HG02870 (cell line): ENCODE results near the gene TMPRSS4.

ENCODE experiments used
- ATAC-seq: cut with Tn5 transposase; IDR thresholded peaks from one replicate; pipeline ENCODE4 v1.9.1; 2021; ENCODE audit warnings: mild to moderate bottlenecking, moderate library complexity; ENCODE audit not compliant: unreplicated experiment

The TMPRSS4 gene

DNA sequence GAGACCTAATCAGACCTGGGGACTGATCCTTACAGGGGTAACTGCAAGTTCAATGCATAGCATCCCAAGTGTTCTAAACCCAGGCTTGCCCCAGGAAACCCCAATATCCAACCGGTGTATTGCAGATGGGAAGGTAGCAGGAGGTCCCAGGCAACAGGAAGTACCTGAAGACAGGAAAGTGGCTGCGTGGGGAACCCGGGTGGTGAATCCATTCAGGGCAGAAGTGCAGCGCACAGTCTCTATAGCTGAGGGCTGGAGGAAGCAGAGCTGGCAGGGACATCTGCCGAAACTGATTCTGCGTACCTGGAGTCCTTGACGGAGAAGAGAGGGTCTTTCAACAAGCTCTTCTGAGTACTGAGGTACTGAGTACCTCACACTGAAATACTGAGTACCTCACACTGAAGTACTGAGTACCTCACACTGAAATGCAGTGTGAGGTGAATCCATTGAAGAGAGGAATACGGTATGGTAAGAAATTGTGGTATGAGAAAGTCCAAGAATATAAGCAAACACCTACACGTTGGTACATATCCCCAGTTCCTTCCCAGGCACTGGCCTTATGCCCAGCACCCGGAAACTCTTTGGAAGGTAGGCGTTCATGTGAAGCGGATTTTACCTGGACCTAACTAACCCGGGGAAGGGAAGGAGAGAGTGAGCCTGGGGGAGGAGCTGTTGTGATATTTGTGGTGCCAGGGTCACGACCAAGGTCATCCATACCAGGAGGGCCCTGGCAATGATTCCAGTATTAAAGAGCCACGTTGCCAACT lies 55.7 kb downstream of the TMPRSS4 start:
- no peak for ATAC-seq

DNA sequence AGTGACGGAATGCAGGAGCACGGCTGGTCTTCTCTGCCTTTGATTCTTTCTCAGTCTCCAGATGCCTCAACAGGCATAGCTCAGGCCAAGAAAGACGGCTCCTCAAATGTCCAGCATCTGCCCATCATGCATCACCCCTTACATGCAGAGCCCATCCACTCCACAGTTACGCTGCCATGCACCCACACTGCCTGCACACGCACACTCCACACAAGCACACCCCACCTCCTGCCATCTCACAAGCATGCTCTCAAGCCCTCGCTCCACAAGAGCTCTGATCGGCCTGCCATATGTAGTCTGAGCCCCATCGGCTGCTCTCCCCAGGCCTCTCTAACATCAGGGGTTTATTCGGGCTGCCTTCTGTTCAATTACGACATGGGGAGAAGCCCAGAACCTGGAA lies 56.9 kb downstream of the TMPRSS4 start:
- ATAC-seq = no peak

DNA sequence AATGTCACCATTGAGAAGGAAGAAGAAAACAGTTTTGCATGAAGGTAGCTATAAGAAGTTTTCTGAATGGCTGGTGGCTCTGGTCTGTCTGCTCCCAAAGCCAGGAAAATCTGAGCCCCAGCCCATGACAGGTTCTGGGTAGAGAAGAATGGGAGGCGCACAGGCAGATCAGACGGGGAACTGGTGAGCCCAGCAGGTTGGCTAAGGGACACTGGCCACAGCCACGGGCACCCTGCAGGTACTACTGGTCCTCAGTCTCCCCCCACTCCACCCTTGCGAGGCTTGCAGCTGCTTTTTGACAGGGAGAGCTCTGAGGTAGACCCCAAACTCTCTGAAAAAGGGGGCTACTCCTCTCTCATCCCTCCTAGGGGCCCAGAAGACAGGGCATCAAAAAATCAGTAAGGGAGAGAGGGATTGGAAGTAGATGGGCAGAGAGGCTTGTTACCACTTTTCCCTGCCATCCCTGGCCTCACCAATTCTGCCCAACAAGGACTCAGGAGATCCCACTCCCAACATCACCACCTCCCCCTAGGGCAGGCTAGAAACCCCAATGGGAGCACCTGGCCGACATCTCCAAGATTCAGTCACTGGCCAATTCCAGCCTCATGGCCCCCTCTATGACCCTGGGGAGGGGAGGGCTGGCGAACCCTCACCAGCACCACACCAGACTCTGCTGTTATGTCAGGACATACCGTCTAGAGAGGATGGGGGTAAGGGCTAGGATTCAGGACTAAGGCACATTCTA lies 58.3 kb downstream of the TMPRSS4 start:
- ATAC-seq = no peak

DNA sequence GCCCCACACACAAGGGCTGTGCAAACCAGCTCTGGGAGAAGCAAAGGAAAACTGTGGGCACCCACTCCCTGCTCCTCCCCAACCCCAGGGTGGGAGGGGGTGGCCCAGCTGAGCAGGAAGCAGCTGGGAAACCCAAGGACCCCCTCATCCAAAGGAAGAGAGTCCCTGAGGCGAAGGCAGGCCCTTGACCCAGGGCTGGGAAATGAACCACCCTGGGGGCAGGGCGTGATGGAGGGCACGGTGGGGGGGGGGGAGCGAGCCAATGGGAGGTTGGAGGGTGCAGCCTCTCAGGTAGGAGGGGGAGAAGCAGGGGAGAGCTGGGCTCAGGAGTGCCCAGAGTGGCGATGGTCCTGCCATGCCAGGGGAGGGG lies 58.9 kb downstream of the TMPRSS4 start:
- no peak for ATAC-seq

DNA sequence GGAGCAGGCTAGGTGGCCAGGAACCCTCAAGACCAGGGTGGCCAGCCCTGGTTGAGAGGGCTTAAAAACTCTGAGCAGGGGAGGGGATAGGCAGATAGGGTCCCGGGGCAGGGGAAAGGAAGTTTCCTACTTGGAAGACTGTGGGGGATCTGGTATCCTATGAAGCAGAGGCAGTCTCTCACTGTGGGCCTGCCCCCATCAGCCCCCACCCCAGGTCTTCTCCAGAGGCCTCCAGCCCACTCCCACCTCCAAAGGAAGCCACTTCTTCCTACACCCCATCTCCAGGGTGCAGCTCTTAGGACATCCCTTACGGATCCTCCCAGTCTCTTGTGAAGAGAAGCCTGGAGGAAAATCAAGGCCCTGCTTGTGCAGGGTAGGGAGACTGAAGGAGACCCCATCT lies 59.5 kb downstream of the TMPRSS4 start:
- no peak for ATAC-seq

DNA sequence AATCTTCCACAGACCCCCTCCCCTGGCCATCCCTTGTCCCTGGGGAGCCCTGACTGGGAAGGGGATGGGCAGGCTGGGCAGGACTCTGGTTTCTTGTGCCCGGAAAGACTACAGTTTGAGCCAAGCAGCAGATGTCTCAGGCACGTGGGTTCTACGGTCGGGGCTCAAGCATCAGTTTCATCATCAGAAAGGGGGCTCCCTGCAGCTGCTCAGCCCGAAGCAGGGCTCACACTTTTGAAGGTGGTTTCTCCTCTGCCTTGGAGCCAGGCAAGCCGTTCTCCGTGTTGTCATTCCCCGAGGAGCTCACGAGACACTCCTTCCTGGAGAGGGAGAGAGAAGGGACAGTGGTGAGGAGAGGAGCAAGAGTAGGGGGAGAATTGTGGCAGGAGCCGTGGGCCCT lies 59.9 kb downstream of the TMPRSS4 start:
- ATAC-seq = no peak

- ATAC-seq = no peak
Measured at GRCh38 chr11:118138839-118139420, 62.1 kb downstream of the TMPRSS4 start.

GRCh38 chr11:118139578-118139977 lies 62.7 kb downstream of the TMPRSS4 start:
- no peak for ATAC-seq

DNA sequence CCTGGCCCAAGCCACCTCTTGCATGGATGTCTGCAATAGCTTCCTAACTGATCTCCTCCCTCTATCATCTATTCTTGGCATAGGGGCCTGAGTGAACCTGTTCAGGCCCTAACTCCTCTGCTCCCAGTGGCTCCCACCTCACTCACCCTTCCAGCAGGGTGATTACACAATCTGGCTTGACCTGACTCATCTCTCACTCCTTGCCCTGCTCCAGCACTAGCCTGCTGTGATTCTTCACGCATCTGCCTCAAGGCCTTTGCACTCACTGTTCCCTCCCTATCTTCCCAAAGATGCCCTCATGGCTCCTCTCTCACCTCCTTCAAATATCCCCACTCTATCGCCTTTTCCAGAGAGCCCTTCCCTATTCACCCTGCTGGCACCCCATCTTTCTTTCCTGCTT lies 65.2 kb downstream of the TMPRSS4 start:
- ATAC-seq = no peak

- no peak for ATAC-seq
Measured at GRCh38 chr11:118142809-118143208, 65.9 kb downstream of the TMPRSS4 start.

GRCh38 chr11:118143661-118144185 lies 66.8 kb downstream of the TMPRSS4 start:
- no peak for ATAC-seq

DNA sequence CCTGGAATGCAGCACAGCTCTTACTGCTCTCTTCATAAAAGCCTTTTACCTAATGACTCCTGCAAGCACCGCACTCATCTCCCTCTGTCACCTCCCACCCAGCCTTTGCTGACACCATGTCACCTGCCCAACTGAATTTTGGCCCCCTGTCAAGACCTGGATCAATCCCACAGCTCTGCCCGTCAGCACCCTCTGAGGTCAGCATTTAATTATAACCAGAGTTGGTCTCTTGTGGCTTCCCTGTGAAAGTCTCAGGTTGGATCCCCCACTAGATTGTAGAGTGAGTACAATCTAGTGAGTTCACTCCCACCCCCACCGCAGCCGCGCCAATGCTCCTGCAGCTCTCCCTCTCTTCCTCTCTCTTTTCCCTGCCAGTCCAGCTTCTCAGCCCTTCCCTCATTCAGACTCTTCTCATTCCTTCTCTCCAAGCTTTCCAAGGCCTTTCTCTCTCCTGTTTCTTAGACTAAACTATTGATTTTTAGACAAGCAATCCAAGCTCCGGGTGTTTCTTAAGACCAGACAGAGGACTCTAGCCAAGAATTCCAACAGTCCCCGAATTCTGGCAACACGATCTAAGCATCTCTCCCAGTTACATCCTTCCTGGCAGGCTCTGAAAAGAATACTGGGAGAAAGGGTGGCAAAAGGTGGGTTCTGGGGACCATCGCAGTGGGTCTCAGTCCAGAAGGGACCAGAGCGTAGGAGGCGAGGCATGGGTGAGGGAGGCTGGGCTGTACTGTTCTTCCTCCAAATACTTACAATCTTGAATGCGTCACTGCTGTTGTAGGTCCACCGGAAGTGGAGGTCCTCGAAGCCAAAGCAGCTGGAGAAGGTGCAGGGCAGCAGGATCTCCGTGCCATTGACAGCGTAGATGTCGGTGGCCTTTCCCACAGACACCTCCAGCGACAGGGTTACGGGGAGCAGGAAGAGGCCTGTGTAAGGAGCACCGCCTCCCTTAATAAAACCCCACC lies 67.7 kb downstream of the TMPRSS4 start:
- no peak for ATAC-seq

- peak; percentile 66 for ATAC-seq
Measured at GRCh38 chr11:118145285-118146227, 68.7 kb downstream of the TMPRSS4 start.

DNA sequence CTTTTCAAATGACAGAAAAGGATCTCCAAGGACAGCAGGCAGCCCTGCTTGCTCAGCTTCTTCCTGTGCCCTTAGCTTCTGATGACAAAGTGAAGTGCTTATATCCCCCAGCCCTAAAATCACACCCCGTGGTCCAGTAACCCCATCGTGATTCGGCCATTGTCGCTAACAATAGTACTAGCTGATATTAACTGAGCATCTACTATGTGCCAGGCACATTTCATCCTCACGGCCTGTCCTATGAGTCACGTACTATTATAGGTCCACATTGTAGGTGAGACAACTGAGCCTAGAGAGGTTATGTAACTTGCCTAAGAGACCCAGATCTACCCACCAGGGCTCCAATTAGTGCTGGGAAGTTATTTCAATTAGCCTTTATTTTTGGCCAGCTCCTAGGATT lies 69.7 kb downstream of the TMPRSS4 start:
- ATAC-seq = no peak

DNA sequence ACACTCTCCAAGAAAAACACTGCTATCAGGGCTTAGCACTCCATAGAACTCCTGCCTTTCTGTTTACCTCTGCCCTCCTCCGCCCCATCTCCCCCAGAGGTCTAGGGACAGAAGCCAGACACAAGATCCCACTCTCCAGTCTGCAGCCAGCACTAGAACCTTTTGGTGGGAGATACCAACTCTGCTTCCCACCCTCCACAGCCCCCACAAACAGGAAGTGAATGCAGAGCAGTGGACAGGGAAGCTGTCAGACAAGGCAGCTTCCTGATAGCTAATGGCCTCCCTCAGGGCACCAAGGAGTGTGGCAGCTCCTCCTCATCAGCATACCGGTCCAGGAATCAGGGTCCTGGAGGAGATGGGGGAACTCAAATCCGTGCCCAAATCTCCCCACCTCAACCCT lies 70.6 kb downstream of the TMPRSS4 start:
- no peak for ATAC-seq

DNA sequence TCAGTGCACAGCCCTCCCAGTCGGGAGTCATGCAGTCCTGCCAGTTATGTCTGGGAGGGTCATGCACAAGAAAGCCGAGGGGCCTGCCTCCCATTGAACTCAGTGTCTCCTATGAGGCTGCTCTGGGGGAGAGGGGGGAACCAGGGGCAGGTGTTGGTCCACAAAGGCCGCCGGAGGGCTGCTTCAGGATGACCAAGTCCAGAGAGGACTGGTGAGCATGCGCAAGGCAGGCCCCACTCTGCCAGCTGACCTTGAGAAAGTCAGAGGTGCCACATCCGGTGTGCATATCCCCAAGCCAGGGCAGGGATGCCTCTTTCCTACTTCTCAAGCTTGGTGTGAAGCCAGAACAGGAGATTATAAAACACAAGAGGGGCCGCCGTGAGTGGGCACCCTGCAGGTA lies 71.4 kb downstream of the TMPRSS4 start:
- no peak for ATAC-seq

GRCh38 chr11:118148856-118149255 lies 72.0 kb downstream of the TMPRSS4 start:
- no peak for ATAC-seq

GRCh38 chr11:118149493-118149892 lies 72.6 kb downstream of the TMPRSS4 start:
- no peak for ATAC-seq

- no peak for ATAC-seq
Measured at GRCh38 chr11:118151431-118151830, 74.6 kb downstream of the TMPRSS4 start.
